Caco-2 (cell line): ENCODE measurements around the gene SLC25A36. TPM values are rescaled to one million over a fixed set of nuclear protein-coding genes. Genes with fewer than 3 reads are reported as not detected.

Experiments
- BruUV-seq: library from RNA; stranded (reverse); fragments of 400-500 nt; replicated peaks from 2 replicates; lab custom pipeline; 2021; lab: Mats Ljungman, UMichigan
- CTCF ChIA-PET: fragments of 300-600 bp; sonication (Branson Sonifier 250); formaldehyde crosslinking; loops from one replicate; lab custom pipeline; 2022; ENCODE audit warnings: antibody characterized with exemption; lab: Charles Lee
- POLR2A ChIA-PET: fragments of 300-600 bp; sonication (Branson Sonifier 250); formaldehyde crosslinking; loops from one replicate; lab custom pipeline; 2022; ENCODE audit warnings: antibody characterized with exemption; lab: Charles Lee
- DNase-seq, 2 experiments: peaks; one replicate each; pipeline versions ENCODE4 v3.0.0 to v3.0.0-alpha.2; 2020 to 2022
- H3K27me3 ChIP-seq: replicated peaks from 2 replicates; pipeline ENCODE4 v1.6.0; 2011; ENCODE audit warnings: low read length; ENCODE audit not compliant: control insufficient read depth, insufficient read depth
- H3K36me3 ChIP-seq: 2 replicates; pipeline ENCODE4 v1.5.1; 2011; ENCODE audit warnings: low read length; ENCODE audit not compliant: control insufficient read depth, insufficient read depth
- H3K4me1 ChIP-seq: fragments of 250-450 bp; sonication (Bioruptor Pico); 2 replicates; pipeline ENCODE4 v1.5.1; 2020; ENCODE audit warnings: mild to moderate bottlenecking
- H3K4me3 ChIP-seq: 2 replicates; pipeline ENCODE4 v1.5.1; 2011; ENCODE audit warnings: low read depth, mild to moderate bottlenecking, control low read depth, low read length
- H3K9me3 ChIP-seq: fragments of 250-450 bp; sonication (Bioruptor Pico); 2 replicates; pipeline ENCODE4 v1.5.1; 2020; ENCODE audit warnings: mild to moderate bottlenecking, moderate library complexity
- H3K27ac Mint-ChIP-seq: one replicate; pipeline ENCODE4 v1.8.0; 2022; ENCODE audit warnings: mixed read lengths; ENCODE audit not compliant: unreplicated experiment
- H3K27me3 Mint-ChIP-seq: one replicate; pipeline ENCODE4 v1.8.0; 2022; ENCODE audit warnings: mixed read lengths; ENCODE audit not compliant: insufficient read depth, unreplicated experiment
- H3K36me3 Mint-ChIP-seq: one replicate; pipeline ENCODE4 v1.8.0; 2022; ENCODE audit warnings: mild to moderate bottlenecking, mixed read lengths; ENCODE audit not compliant: insufficient read depth, unreplicated experiment
- H3K4me1 Mint-ChIP-seq: one replicate; pipeline ENCODE4 v1.8.0; 2022; ENCODE audit warnings: low read depth, mixed read lengths; ENCODE audit not compliant: unreplicated experiment
- H3K4me3 Mint-ChIP-seq: one replicate; pipeline ENCODE4 v1.8.0; 2022; ENCODE audit warnings: mild to moderate bottlenecking, moderate library complexity, mixed read lengths; ENCODE audit not compliant: unreplicated experiment
- H3K9me3 Mint-ChIP-seq: one replicate; pipeline ENCODE4 v1.8.0; 2022; ENCODE audit warnings: mixed read lengths; ENCODE audit not compliant: unreplicated experiment
- CTCF ChIP-seq, 2 experiments: fragments of 200-600 bp in 1 of 2; IDR thresholded peaks; 1 replicate in 1 of 2; 2 replicates in 1 of 2; pipeline versions ENCODE4 v1.5.1 to v1.8.0; 2011 to 2022; ENCODE audit warnings: antibody characterized with exemption in 1 of 2, control low read depth in 1 of 2, inconsistent platforms in 1 of 2, low read depth in 1 of 2, low read length in 1 of 2, mild to moderate bottlenecking in 1 of 2, moderate library complexity in 1 of 2; ENCODE audit not compliant: insufficient read depth in 1 of 2, severe bottlenecking in 1 of 2, unreplicated experiment in 1 of 2
- intact Hi-C: fragments of 100-400 bp; cut with micrococcal nuclease; formaldehyde crosslinking; loops from one replicate; pipeline ENCODE4 v1.10.0; 2022; ENCODE audit not compliant: unreplicated experiment
- total RNA-seq: library from RNA; stranded (reverse); gene quantifications from 2 replicates; pipeline ENCODE4 v1.2.3, GENCODE V29; 2022

Gene SLC25A36
- total RNA-seq, 1 experiment from 2014 or later = 167 TPM

DNA sequence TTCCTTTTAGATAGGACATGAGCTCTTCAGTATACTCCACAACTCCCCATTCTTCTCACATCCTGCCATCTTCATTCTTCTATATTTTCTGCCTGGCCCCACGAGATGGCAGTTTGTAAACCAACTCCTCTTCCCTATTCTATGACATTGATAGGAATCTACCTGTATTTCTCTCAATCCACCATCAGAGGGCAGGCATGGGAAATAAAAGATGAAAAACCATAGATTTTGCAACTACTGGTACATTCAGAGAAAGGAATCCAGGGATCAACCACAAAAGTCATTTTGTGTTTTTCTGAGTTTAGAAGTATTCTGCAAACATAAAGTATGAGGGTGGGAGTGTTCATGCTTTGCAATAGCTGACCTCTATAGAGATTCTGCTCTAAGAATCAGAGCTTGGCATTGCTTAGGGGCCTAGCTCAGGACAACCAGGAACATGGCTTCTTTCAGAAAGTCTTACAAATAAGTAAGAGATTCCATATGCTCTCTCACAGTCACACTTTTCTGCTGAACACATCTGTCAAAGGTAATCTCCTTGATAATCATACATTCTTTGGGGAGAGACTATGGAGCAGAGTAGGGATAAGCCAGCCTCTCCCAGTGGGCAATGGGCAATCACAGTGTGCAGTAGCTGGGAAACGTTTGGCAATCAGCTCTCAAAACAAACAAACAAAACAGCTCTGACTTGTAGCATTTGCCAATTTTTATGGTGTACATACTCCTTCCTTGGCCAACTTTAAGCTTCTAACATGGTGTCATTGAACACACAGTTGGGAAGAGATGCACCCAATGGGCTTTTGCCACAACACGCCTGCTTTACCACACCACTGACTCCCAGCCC lies 43.1 kb upstream of the SLC25A36 start:
- H3K9me3 Mint-ChIP-seq = no peaks in the 10 kb centered on the region
- TF ChIP-seq CTCF (IDR thresholded peaks at IDR 0.05; ENCODE audit: insufficient read depth in 1 of 2, low read depth in 1 of 2, low read length in 1 of 2, severe bottlenecking in 1 of 2, unreplicated experiment in 1 of 2) = peak; percentile 49 to 62
- H3K9me3 ChIP-seq = no peaks in the 10 kb centered on the region; the same call in 1 of the 2 replicates
- H3K4me1 ChIP-seq = no peaks in the 10 kb centered on the region
- H3K36me3 Mint-ChIP-seq = no peaks in the 10 kb centered on the region
- H3K4me3 Mint-ChIP-seq = no peak overlapping the region
- H3K4me3 ChIP-seq = no peak overlapping the region
- H3K27ac Mint-ChIP-seq = no peak overlapping the region
- DNase-seq = peak in 1 of 2 experiments; percentile 70
- H3K27me3 ChIP-seq = no peaks in the 10 kb centered on the region
- BruUV-seq = no TSS peak
- CTCF ChIA-PET = interaction anchor here (1.0 to 1.3 kb wide), 3 partner anchors 9 to 293 kb away, joined by 3 read pairs; no protein-coding TSS in a partner anchor
- intact Hi-C loops = loop anchor here (1.0 to 2.0 kb wide), 4 partner anchors 70 to 294 kb away; no protein-coding TSS in a partner anchor
- POLR2A ChIA-PET = interaction anchor here (0.6 kb wide), 1 partner anchor 41 kb away, joined by 4 read pairs; no protein-coding TSS in a partner anchor
- H3K27me3 Mint-ChIP-seq = peaks cover 13% of the 10 kb centered on the region
- no peaks in the 10 kb centered on the region for H3K36me3 ChIP-seq
- no peaks in the 10 kb centered on the region for H3K4me1 Mint-ChIP-seq

DNA sequence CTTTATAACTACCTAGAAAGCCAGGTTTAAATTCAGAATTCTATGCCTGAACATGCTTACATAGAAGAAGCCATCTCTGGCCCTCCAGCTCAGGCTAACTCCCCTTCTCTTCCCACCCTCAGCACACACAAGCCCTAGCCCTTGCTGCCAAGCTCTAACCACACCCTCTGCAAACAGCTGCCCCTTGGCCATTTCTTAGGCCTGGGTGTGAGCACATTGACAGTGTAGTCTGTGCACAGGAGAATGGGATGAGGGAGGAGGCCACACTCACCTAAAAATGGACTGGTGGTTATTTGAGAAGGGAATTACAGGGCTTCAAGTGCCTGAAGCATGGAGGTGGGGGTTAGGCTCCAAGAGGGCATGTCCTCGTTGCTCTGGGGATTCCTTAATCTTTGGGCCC lies 42.3 kb upstream of the SLC25A36 start:
- no peak overlapping the region for H3K4me3 ChIP-seq
- H3K36me3 Mint-ChIP-seq = no peaks in the 10 kb centered on the region
- intact Hi-C loops = loop anchor here (2.0 kb wide), 1 partner anchor 205 kb away; no protein-coding TSS in a partner anchor
- no peaks in the 10 kb centered on the region for H3K9me3 ChIP-seq
- H3K27me3 Mint-ChIP-seq = peaks cover 9% of the 10 kb centered on the region
- POLR2A ChIA-PET = no interaction called here
- no peaks in the 10 kb centered on the region for H3K4me1 ChIP-seq
- H3K27ac Mint-ChIP-seq = no peak overlapping the region
- no peaks in the 10 kb centered on the region for H3K4me1 Mint-ChIP-seq
- no TSS peak for BruUV-seq
- no peaks in the 10 kb centered on the region for H3K36me3 ChIP-seq
- CTCF ChIA-PET = no interaction called here
- H3K9me3 Mint-ChIP-seq = no peaks in the 10 kb centered on the region
- DNase-seq = no peak
- no peak for TF ChIP-seq CTCF (IDR thresholded peaks at IDR 0.05; ENCODE audit: insufficient read depth in 1 of 2, low read depth in 1 of 2, low read length in 1 of 2, severe bottlenecking in 1 of 2, unreplicated experiment in 1 of 2)
- H3K4me3 Mint-ChIP-seq = no peak overlapping the region
- no peaks in the 10 kb centered on the region for H3K27me3 ChIP-seq

GRCh38 chr3:140902791-140903190 lies 38.8 kb upstream of the SLC25A36 start:
- TF ChIP-seq CTCF (IDR thresholded peaks at IDR 0.05; ENCODE audit: insufficient read depth in 1 of 2, low read depth in 1 of 2, low read length in 1 of 2, severe bottlenecking in 1 of 2, unreplicated experiment in 1 of 2) = no peak
- Mint-ChIP-seq H3K36me3 (no peaks in the 10 kb centered on the region), H3K27ac (no peak overlapping the region), H3K4me1 (no peaks in the 10 kb centered on the region), H3K4me3 (no peak overlapping the region), H3K9me3 (no peaks in the 10 kb centered on the region), H3K27me3 (peaks cover 3% of the 10 kb centered on the region)
- Histone ChIP-seq H3K4me3 (no peak overlapping the region), H3K27me3 (no peaks in the 10 kb centered on the region), H3K9me3 (no peaks in the 10 kb centered on the region), H3K36me3 (no peaks in the 10 kb centered on the region), H3K4me1 (no peaks in the 10 kb centered on the region)
- intact Hi-C loops = no loop called here
- POLR2A ChIA-PET = no interaction called here
- BruUV-seq = no TSS peak
- no peak for DNase-seq
- CTCF ChIA-PET = no interaction called here
